HG02798 (cell line): ENCODE measurements around the gene ANKRD11.

Experiments
- ATAC-seq: cut with Tn5 transposase; IDR thresholded peaks from one replicate; pipeline ENCODE4 v1.9.1; 2021; ENCODE audit warnings: mild to moderate bottlenecking; ENCODE audit not compliant: unreplicated experiment, poor library complexity

The ANKRD11 gene

DNA sequence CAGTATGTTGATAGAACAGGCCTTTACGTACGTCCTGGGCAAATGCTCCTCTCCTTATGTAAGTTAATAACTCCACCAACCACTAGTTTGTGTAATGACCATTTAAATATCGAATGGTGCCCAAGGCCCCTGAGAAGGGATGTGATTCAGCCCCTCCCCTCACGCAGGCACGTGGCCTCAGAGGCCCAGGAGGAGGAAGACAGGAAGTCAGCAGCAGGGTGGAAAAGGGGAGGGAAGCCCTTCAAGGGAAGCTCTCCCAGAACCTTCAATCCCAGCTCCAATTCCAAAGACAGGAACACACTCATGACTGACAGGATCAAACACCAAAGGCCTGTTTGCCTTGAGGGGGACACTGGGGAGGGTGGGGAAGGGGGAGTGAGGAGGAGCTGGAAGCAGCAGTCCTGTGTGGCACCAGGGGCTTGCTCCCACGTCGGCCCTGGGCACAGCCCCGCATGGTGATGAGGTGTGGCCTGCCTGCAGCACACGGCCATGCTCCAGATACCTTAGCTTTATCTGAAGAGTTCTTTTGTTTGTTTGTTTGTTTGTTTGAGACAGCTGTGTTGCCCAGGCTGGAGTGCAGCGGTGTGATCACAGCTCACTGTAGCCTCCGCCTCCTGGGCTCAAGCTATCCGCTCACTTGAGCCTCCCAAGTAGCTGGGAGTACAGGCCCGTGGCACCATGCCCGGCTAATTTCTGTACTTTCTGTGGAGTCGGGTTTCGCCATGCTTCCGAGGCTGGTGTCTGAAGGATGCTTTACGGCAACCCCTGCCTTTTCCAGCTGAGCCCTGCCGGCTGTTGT lies 167.8 kb downstream of the ANKRD11 start:
- ATAC-seq = no peak

DNA sequence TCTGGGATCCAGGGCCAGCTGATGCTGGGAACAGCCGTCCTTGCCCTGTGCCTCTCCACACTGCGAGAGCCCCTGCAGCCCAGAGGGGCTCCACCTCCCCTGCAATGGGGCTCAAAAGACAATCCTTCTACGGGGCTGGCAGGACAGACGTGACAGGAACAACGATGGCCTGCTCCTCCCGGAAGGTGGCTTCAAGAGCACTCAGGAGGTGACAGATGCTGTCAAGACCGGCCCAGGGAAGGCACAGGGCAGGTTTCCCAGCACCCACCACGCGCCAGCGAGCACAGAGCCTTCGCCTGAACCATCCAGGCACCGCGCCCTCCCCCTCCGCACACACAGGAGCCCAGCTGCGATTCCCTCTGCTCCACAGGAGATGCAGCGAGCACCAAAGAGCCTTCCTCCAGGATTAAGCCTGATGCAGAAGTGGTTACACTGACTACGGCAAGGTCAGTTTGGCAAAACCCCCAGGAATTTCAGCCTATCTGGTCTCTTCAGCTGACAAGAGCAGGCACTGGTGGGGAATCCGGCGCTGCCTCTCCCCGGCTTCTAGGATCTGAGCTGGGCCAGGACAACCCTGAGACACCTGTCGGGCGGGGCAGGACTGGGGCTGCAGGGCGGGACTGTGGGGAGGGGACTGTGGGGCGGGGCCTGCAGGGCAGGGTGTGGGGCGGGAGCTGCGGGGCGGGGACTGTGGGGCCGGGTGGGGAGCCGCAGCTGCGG lies 169.4 kb downstream of the ANKRD11 start:
- ATAC-seq = no peak

DNA sequence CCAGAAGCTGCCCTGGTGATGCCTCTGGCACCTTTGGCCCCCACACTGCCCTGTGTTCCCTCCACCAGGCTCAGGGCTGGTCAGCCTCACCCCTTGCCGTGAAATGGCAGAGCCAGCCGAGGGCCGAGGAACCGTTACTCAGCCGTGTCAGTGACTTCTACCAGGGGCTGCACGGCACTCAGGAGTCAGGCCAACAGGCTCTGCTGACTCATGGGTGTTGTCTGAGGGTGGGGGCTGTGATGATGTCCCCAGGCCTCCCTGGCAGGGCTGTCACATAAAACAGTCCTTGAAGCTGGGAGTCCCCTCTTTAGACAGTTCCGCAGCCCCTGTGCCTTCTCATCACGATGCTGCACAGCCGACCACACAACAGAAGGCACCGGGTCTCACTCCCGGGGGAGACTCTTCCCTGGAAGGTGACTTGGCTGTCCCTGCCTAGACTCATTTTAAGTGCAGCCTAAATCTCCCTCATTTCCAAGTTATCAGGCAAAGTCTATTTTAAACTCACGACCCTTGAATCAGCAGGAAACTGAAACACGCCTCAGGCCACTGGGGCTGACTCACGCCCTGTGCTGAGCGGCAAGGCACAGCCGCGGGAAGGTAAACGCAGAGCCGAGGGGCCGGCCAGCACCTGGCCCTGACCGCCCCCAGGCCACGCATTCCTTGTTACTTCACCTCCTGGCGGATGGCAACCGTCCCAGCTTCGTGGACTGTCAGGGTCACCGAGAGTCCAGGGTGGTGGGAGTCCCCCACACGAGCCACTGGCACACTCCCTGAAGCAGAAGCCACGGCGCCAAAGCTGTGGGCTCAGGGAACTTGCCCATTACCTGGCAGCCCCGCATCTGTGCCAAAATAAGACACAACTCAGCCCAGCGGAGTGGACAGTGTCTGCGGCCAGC lies 170.2 kb downstream of the ANKRD11 start:
- ATAC-seq = peak; percentile 51

DNA sequence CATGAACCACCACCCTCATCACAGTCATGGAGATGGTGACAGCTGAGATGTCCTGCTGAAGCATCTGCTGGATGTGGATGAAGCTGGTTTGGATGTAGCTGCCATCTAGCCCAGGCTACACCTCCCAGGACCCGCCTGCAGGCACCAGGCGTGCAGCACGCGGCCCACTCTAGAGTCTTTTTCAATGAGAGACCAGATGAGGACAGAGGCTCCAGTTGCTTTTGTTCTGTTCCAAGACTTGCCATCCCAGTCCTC lies 170.8 kb downstream of the ANKRD11 start:
- ATAC-seq = no peak

DNA sequence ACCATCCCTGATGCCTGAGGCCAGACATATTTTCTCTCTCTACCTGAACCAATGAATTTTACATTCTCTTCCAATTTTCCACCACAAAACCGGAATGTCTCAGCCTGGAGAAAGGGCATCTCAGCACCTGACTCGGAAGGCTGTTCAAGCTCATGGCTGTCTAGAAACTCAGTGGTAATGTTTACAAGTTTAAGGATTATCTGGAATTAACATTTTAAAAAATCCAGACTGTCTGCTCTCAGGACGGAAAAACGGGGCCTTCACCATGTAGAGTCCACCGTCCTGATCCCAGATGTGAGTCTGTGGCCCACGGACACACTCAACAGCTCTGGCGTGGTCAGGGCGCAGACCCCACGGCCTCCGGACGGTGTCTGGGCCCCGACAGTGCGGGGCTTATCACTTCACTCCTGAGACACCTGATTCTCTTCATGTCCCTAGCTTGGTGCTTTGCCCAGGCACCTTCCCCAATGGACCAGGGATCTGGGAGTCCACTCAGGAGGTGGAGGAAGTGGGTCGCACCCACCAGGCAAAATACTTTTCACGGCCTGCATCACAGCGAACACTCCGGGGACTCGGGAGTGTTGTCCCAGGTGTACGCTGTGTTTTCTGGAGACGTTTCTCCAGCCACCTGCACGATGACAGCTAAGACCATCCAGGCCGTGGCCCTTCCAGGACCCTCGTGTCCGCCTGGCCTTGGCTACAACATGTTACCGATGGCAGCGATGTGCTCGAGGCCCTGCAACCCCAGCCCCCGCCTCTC lies 171.3 kb downstream of the ANKRD11 start:
- ATAC-seq = no peak

DNA sequence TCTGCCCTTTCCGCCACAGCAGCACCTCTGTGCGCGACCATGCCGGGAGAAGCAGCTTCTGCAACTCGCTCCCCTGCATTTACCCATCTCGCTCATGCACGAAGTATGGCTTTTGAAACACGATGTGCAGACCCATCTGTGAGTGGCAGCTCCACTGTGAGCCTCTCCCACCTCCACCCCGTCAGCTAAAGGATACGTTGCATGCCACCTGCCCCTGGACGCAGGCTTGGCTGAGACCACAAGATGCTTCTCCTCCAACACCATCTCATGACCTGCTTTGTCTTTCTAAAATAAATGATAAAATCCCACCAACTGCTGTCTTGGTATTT lies 172.0 kb downstream of the ANKRD11 start:
- ATAC-seq = no peak

DNA sequence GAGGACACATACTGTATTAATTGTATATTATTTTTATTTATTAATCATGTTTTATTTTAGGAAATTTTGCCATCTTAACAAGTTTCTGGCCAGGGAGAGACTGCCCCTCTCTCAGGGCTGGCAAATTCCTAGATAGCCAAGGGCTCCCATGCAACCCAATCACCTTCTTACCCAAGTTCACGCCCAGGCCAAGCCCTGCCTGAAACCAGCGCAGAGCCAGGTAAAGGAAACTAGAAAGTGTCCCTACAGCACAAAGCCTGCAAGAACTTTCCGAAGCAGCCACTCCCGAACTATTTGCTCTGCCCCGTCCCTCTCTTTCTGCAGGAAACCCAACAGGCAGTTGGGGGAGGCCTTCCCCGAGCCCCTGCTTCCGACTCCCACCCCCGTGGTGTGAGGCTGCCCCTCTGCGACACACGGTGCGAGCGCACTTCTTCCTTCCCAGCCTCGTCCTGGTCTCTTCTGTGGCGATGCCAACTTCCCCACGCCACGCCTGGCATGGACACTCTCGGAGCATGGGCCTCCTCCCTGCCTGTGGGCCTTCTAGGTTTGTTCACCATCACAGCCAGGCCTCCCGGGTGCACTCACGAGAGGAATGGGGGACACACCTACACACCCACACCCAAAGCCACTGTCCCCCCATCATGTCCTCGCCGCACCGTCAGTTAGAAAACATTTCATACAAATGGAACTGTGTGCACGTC lies 172.5 kb downstream of the ANKRD11 start:
- no peak for ATAC-seq

DNA sequence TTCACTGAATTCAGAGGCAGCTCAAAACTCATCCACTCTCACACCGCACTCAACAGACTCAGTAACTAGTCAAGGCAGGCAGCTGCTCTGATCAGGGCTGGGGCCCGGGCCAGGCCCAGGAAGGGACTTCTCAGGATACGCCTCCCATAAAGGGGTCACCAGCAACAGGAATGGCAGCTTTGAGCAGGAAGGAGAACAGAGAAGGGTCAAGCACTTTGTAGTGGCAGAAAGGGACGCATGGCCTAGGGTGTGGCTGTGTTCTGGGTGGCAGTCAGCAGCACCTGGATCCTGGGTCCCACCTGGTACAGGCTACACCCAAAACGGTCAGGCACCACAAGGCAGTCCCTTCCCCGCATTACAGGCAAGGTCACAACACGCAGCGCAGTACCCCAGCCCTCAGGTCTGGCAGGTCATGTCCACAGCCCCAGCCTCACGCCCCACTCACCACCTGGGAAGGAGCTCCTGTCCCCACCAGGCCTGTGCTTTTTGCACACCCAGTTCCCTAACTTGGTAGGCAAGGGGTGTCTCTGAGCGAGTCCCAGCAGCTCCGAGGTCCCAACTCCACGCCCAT lies 173.2 kb downstream of the ANKRD11 start:
- ATAC-seq = no peak

DNA sequence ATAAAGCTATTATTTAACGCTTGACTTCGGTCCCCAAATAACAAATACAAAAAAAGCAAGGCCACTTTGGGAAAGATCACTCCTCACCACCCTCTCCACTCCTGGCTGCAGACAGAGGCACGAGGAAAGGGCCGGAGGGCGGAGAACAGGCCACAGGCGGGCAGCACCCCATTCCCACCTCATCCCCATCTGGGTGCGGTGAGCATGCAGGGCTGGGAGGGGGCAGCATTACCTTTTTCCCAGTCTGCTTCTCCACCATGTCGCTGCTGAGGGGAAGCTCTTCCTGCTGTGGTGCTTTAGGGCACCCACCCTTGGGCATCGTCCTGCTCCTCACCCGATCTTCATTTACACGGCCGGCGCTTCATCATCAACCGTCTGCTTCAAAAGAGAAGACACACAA lies 173.7 kb downstream of the ANKRD11 start:
- no peak for ATAC-seq

DNA sequence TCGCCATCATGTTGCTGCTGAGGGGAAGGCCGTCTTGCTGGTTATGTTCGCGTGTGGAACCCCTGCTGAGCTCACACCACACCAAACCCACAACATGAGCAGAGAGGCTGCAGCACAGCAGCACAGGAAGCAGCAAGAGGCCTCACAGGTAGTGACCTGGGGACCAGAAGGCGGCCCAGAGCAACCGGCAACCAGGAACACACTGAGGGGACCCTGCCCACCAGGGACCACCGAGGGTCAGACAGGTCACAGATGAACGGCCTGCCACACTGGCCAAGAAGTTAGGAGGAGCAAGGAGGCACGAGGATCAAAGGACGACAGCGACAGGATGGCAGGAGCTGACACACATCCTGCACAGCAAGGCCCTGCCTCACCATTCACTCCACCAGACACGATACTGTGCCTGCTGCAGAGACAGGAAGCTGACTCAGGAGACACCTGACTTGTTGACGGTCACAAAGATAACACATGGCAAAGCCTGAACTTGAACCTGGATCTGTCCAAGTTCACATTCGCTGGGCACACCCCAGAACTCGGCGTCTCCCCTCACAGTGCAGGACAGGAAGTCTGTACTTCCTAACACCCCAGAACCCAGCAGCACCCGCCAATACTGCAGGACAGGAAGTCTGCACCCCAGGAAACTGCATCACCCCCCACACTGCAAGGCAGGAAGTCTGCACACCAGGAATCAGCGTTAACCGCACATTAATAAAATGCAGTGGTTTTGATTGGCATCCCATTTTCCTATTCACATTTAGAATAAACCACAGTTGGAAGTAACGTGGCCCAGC lies 174.4 kb downstream of the ANKRD11 start:
- no peak for ATAC-seq

DNA sequence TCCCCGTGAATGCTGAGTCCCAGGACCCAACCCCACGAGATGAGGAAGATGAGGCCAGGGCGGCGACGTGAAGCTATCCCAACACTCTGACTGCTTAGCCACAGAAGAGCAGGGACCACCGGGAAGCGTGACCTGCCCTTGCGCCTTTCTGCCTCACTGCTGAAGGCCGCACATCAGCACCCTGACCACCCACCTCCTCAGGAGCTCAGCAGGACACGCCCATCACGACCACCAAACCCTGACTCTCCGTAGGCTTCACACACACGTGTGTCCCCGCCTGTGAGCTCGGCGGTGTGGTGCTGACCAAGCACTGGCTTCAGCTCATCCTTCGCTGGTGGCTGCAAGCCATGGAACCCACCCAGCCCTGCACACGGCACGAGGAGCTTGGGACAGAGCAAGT lies 175.1 kb downstream of the ANKRD11 start:
- no peak for ATAC-seq

DNA sequence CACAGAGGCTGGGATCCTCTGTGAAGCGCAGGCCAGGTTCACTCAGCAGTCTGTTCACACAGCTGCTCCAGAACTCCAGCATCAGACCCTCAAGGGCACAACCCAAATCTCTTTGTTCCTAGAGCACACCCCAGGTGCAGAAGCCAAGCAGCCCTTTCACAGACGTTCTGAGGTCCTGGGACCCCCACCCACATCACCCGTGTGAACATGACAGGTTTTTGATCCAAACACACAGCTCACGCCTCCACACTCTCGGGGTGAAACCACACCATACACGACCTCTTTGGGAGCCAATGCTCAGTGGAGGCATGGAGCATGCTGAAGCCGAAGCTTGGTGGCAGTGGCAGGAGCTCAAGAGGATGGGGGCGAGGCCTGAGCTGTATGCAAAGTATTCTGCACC lies 175.5 kb downstream of the ANKRD11 start:
- ATAC-seq = no peak

DNA sequence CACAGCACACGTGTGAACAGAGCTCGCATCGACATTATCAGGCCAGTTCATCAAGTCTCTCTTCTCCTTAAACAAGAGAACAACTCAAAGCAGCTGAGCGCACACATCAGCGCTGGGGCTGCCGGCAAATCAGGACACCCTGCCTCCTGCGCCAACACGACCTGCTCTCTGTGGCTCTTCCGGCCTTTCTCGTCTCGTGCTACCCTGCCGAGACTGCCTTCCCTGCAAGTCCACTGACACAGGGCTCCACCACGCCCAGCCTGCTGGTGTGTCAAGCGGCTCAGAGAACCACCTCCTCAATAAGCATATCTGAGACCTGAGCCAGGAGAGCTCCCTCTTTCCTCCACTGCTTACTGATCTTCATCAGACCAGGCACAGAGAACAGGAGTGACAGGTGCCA lies 176.0 kb downstream of the ANKRD11 start:
- ATAC-seq = no peak

DNA sequence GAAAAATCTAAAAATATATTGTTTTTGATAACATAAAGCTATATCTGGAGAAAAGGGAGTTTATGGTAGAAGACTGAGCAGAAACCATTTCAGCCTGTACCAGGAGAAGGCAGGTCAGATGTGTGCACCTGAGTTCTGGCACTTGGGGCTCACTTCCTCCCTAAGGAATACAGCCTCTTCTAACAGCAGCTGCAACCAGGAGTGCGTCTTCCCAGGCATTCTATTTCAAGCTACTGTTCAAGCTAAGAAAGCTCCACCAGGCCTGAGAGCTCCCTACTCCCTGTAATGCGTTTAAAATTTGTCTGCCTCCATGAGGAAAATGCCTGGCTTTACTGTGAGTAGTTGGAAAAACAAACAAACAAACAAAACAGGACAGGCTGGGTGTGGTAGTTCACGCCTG lies 176.8 kb downstream of the ANKRD11 start:
- no peak for ATAC-seq

DNA sequence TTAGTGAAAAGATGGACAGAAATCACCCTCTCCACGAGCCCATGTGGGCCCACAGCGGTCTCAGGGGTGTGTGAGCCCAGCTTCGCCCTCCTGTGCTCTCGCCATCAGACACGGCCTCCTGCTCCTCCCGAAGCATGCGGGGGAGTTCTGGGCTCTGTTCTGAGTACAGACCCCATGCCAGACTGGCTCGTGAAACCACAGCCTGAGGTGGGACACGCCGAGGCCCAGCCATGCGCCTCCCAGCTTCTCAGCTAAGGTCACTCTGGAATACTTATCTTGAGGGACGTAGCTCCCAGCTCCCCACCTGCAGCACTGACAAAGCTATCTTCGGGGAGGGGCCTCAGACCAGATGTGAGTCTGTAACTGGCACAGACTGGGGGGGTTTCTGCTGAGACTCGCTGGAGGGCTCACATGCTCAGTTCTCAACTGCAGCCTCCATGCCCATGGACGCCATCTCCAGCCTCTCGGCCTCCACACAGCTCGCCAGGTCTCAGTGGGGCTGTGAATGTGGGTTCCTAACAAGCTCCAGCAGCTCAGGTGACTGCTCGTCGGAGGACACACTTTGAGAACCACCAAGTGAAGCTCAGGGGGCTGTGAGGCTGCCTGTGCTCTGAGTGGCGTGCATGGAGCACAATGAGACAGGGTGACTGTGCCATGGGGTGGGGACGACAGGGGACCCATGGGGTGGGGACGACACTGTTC lies 177.6 kb downstream of the ANKRD11 start:
- no peak for ATAC-seq

DNA sequence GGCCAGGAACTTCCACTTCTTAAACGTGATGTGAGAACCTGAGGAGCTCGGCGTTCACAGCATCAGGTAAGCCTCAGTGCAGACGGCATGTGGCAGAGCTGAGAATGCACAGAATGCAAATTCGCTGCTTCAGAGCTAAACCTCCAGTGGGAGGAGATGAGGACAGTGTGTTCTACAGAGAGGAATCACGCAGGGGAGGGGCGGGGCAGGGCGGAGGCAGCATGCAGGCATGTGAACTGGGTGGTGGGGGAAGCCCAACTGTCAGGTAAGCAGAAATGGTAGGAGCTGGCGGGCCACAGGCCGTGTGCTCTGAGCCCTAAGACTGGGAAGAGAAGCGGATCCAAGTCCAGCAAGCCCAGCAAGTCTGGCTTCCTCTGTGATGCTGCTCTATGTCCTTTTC lies 178.2 kb downstream of the ANKRD11 start:
- no peak for ATAC-seq

DNA sequence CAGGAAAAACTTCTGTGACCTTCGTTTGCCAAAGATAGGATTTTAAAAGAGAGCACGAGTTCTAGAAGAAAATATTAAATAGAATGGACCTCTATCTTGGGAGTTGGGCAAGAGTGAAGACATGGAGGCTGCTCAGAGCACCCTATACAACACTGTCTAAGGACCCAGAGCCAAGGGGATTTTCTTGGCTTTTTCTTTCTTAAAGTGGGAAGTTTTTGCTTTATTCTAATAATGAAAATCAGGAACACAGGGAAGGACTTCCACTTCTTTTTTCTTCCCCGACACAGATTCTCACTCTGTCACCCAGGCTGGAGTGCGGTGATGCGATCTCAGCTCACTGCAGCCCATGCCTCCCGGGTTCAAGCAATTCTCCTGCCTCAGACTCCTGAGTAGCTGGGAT lies 178.7 kb downstream of the ANKRD11 start:
- ATAC-seq = no peak

DNA sequence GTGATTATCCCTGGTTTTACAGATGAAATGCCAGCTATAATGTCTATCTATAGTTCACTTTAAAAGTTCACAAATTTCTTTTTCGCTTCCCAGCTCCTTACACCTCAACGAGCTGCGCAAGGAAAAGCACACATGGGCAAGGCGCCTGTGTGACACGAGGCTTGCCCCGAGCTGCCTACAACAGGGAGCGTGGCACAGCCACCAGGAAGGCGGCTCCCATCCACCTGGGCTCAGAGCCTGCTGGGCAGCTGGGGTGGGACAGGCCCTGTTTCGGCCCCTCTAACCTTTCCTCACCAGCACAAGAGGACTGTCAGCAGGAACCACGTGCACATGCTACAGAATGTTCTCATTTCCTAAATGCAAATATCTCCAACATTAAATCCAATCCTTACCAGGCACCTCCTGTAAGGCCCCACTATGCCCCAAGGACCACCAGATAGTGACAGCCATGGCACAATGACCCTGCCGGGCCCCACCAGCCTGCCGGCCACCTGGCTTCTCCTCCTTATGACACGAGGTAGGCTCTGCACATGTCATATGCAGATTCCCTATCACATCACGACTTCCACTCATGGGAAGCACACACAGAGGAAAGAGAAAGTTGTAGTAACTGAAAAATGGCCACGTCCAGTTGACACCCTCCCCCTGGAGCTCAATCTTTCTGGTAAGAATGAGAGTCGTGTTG lies 180.8 kb downstream of the ANKRD11 start:
- ATAC-seq = no peak
